Measurements from ENCODE around the gene SLC24A3. TPM values are rescaled to one million over a fixed set of nuclear protein-coding genes. Genes with fewer than 3 reads are reported as not detected.

The SLC24A3 gene
- total and polyA plus RNA-seq, 2 of the 13 experiments (the other 11 are each of a cell fraction or from before 2014, with no cell fraction given) = not detected

DNA sequence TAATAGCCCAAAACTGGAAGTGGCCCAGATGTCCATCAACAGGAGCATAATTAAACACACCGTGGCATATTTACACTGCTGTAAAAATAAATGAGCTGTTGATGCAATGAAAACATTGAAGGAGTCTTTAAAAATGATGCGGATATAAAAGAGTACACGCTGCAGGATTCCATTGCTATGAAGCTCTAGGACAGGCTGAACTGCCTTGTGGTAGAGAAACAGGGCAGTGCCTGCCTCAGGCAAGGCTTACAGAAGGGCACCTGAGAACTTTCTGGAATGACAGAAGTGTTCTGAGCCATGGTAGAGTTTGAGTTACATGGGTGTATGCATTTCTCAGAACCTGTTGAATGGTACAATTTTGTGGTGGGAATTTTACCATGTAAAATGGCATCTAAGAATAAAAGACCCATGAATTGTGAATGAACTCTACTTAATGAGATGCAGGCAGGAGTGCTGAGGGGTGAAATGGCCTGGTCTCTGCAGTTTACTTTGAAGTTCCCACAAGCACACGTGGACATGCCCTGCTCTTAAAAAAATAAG is 500.3 kb downstream of the SLC24A3 start:
- 45% methylated on average over 4 of the region's 4 CpGs for WGBS (ENCODE audit: low lambda C conversion rate)
- Histone ChIP-seq H3K9ac (ENCODE audit: insufficient read depth, low read depth, low read length) (no peak overlapping the region), H3K9me3 (ENCODE audit: low read length) (no peaks in the 10 kb centered on the region), H3K27me3 (ENCODE audit: control insufficient read depth in 1 of 2, insufficient read depth in 2 of 2, low read length in 2 of 2) (peaks cover 0 to 8% of the 10 kb centered on the region in 2 experiments; a peak in 1 of 5 replicates), H3K4me1 (ENCODE audit: insufficient read depth, low read length) (peaks cover 17% of the 10 kb centered on the region), H4K20me1 (ENCODE audit: insufficient read depth, low read length) (no peaks in the 10 kb centered on the region), H3K27ac (ENCODE audit: extremely low read length, insufficient read depth, low read length) (no peak overlapping the region), H3K79me2 (ENCODE audit: insufficient read depth, low read length) (no peaks in the 10 kb centered on the region), H2AFZ (ENCODE audit: low read length) (no peak overlapping the region), H3K4me3 (replicated peaks in 1 of 3; ENCODE audit: insufficient read depth in 1 of 3, low read depth in 2 of 3, low read length in 3 of 3) (no peak overlapping the region), H3K36me3 (replicated peaks in 1 of 2; ENCODE audit: control insufficient read depth in 1 of 2, insufficient read depth in 2 of 2, low read length in 2 of 2) (no peaks in the 10 kb centered on the region), H3K4me2 (ENCODE audit: low read depth, low read length) (no peak overlapping the region)
- intact Hi-C loops (cut with micrococcal nuclease; ENCODE audit: unreplicated experiment) (no loop called here), in situ Hi-C loops (cut with HindIII; ENCODE audit: extremely low pct_ligation_motif_present, low pct_unique_long_range_greater_than_20kb) (no loop called here)
- ATAC-seq (no peak), DNase-seq (ENCODE audit: low spot score) (no peak), FAIRE-seq (no peak)
- TF ChIP-seq MYNN (CRISPR knock-in tag; IDR thresholded peaks at IDR 0.05; ENCODE audit: low read depth) (no peak), ZNF367 (CRISPR knock-in tag; IDR thresholded peaks at IDR 0.05; ENCODE audit: borderline replicate concordance) (no peak), SOX6 (IDR thresholded peaks at IDR 0.05) (no peak), SOX6 (CRISPR knock-in tag; IDR thresholded peaks at IDR 0.05) (no peak)
- ChIA-PET CTCF (ENCODE audit: low intra/inter-chr PET ratio, low total read pairs) (no interaction called here), POLR2A (no interaction called here)
- no TSS peak for BruUV-seq (replicated peaks)

DNA sequence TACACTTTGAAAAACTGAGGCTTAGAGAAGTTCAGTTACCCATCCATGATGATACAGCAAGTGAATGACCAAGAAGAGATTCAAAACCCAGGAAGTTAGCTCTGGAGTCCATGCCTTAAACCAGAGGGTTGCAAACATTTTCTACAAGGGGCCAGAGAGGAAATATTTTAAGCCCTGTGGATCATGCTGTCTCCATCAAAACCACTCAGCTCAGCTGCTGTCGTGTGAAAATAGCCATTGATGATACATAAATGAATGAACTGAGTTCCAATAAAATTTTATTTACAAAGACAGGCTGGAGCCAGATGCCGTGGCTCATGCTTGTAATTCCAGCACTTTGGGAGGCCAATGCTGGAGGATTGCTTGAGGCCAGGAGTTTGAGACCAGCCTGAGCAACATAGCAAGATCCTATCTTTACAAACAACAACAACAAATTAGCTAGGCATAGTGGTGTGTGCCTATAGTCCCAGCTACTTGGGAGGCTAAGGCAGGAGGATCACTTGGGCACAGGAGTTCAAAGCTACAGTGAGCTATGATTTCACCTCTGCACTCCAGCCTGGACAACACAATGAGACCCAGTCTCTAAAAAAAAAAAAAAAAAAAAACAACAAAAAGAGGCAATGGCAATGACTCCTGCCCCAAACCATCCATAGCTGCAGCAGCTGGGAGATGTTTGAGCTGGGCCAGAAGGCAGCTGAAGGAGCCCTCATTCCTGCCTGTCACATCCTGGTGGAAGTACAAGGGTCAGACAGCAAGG is 501.6 kb downstream of the SLC24A3 start:
- BruUV-seq (replicated peaks) = no TSS peak
- WGBS (ENCODE audit: low lambda C conversion rate) = 0% methylated on average over 2 of the region's 2 CpGs
- ATAC-seq = peak; percentile 63
- intact Hi-C loops (cut with micrococcal nuclease; ENCODE audit: unreplicated experiment) (no loop called here), in situ Hi-C loops (cut with HindIII; ENCODE audit: extremely low pct_ligation_motif_present, low pct_unique_long_range_greater_than_20kb) (no loop called here)
- Histone ChIP-seq H3K27me3 (ENCODE audit: control insufficient read depth in 1 of 2, insufficient read depth in 2 of 2, low read length in 2 of 2) (peaks cover 0 to 20% of the 10 kb centered on the region in 2 experiments; a peak in 2 of 5 replicates), H3K79me2 (ENCODE audit: insufficient read depth, low read length) (no peaks in the 10 kb centered on the region), H3K4me2 (ENCODE audit: low read depth, low read length) (no peak overlapping the region), H3K4me3 (replicated peaks in 1 of 3; ENCODE audit: insufficient read depth in 1 of 3, low read depth in 2 of 3, low read length in 3 of 3) (no peak overlapping the region), H4K20me1 (ENCODE audit: insufficient read depth, low read length) (no peaks in the 10 kb centered on the region), H3K9me3 (ENCODE audit: low read length) (no peaks in the 10 kb centered on the region), H3K4me1 (ENCODE audit: insufficient read depth, low read length) (peaks cover 17% of the 10 kb centered on the region), H3K36me3 (replicated peaks in 1 of 2; ENCODE audit: control insufficient read depth in 1 of 2, insufficient read depth in 2 of 2, low read length in 2 of 2) (no peaks in the 10 kb centered on the region), H3K9ac (ENCODE audit: insufficient read depth, low read depth, low read length) (no peak overlapping the region), H3K27ac (ENCODE audit: extremely low read length, insufficient read depth, low read length) (no peak overlapping the region), H2AFZ (ENCODE audit: low read length) (no peak overlapping the region)
- DNase-seq (ENCODE audit: low spot score) = no peak
- ChIA-PET CTCF (ENCODE audit: low intra/inter-chr PET ratio, low total read pairs) (no interaction called here), POLR2A (interaction anchor here (1.2 kb wide), 1 partner anchor 168 kb away, joined by 3 read pairs; no protein-coding TSS in a partner anchor)
- FAIRE-seq = no peak
- TF ChIP-seq ZNF572 (CRISPR knock-in tag; IDR thresholded peaks at IDR 0.05) (no peak), ARNT (IDR thresholded peaks at IDR 0.05) (no peak), GMEB1 (CRISPR knock-in tag; IDR thresholded peaks at IDR 0.05; ENCODE audit: borderline replicate concordance) (no peak), ZMAT3 (CRISPR knock-in tag; conservative IDR thresholded peaks at IDR 0.05) (no peak)
- TF ChIP-seq, protein P1, sequence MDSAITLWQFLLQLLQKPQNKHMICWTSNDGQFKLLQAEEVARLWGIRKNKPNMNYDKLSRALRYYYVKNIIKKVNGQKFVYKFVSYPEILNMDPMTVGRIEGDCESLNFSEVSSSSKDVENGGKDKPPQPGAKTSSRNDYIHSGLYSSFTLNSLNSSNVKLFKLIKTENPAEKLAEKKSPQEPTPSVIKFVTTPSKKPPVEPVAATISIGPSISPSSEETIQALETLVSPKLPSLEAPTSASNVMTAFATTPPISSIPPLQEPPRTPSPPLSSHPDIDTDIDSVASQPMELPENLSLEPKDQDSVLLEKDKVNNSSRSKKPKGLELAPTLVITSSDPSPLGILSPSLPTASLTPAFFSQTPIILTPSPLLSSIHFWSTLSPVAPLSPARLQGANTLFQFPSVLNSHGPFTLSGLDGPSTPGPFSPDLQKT (CRISPR knock-in tag; IDR thresholded peaks at IDR 0.05; ENCODE audit: borderline replicate concordance) = no peak
- TF ChIP-seq, protein P2, sequence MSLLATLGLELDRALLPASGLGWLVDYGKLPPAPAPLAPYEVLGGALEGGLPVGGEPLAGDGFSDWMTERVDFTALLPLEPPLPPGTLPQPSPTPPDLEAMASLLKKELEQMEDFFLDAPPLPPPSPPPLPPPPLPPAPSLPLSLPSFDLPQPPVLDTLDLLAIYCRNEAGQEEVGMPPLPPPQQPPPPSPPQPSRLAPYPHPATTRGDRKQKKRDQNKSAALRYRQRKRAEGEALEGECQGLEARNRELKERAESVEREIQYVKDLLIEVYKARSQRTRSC (CRISPR knock-in tag; IDR thresholded peaks at IDR 0.05; ENCODE audit: low read depth) = no peak
- TF ChIP-seq, protein P3, sequence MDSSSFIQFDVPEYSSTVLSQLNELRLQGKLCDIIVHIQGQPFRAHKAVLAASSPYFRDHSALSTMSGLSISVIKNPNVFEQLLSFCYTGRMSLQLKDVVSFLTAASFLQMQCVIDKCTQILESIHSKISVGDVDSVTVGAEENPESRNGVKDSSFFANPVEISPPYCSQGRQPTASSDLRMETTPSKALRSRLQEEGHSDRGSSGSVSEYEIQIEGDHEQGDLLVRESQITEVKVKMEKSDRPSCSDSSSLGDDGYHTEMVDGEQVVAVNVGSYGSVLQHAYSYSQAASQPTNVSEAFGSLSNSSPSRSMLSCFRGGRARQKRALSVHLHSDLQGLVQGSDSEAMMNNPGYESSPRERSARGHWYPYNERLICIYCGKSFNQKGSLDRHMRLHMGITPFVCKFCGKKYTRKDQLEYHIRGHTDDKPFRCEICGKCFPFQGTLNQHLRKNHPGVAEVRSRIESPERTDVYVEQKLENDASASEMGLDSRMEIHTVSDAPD (CRISPR knock-in tag; IDR thresholded peaks at IDR 0.05) = no peak
